HEK293T (cell line): ENCODE measurements around the gene HACD2.

Experiments used
- ELF4 ChIP-seq: fragments of 450-650 bp; IDR thresholded peaks from 2 replicates; pipeline ENCODE4 v1.6.1; 2017; ENCODE audit warnings: antibody characterized with exemption
- FOXM1 ChIP-seq: fragments of 450-650 bp; IDR thresholded peaks from 2 replicates; pipeline ENCODE4 v1.6.1; 2017; ENCODE audit warnings: mild to moderate bottlenecking, borderline replicate concordance
- SP1 ChIP-seq: fragments of 450-650 bp; IDR thresholded peaks from 2 replicates; pipeline ENCODE4 v1.6.1; 2017
- TARDBP ChIP-seq: fragments of 450-650 bp; IDR thresholded peaks from 2 replicates; pipeline ENCODE4 v1.6.1; 2016
- ZNF384 ChIP-seq: fragments of 450-650 bp; IDR thresholded peaks from 2 replicates; pipeline ENCODE4 v1.6.1; 2016

DNA sequence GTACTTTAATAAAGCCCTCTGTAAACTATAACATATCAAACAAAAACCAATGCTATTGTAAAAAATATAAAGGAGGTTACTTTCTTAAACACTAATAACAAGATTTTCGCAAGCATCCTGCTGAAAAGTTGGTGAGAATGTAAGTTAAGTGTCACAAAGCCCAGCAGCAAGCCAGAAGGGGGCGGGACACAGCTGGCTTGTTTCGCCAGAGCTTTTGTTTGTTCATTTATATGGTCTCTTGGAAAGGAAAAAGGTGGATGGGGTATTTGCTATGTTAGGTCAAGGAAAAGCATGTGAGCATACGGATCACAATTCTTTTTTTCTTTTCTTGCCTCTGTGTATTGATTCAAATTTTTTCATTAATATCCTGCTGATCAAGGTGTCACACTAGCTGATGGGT lies 59.9 kb downstream of the HACD2 start:
- TF ChIP-seq ZNF384 (no peak), FOXM1 (no peak), TARDBP (no peak), ELF4 (no peak), SP1 (no peak)
